Heart right ventricle (tissue), 16 donors: ENCODE results near the gene PCSK5. TPM values are rescaled to one million over a fixed set of nuclear protein-coding genes. Genes with fewer than 3 reads are reported as not detected.

ENCODE experiments used
- ATAC-seq, 8 donors: fragments of 200-7000 bp; cut with Tn5 transposase; one replicate each; pipeline ENCODE4 v1.9.1; 2020; ENCODE audit warnings: mild to moderate bottlenecking in 8 of 8, moderate library complexity in 8 of 8, moderate number of reproducible peaks in 1 of 8
- DNase-seq, 2 donors: peaks; one replicate each; pipeline ENCODE4 v3.0.0-alpha.2; 2020
- H3K27ac ChIP-seq, 10 donors: fragments of 200-600 bp; sonication (generic) in 2 of 10; one replicate each; pipeline versions ENCODE4 v1.5.0 to v1.8.0; 2020 to 2022; ENCODE audit warnings: mild to moderate bottlenecking in 3 of 10
- H3K27me3 ChIP-seq, 7 donors: fragments of 200-600 bp; one replicate each; pipeline ENCODE4 v1.8.0; 2021 to 2022; ENCODE audit warnings: mild to moderate bottlenecking in 2 of 7
- H3K36me3 ChIP-seq, 9 donors: fragments of 200-600 bp; sonication (generic) in 1 of 9; one replicate each; pipeline versions ENCODE4 v1.5.0 to v1.8.0; 2020 to 2022; ENCODE audit warnings: mild to moderate bottlenecking in 2 of 9
- H3K4me1 ChIP-seq, 9 donors: fragments of 200-600 bp; sonication (generic) in 1 of 9; one replicate each; pipeline versions ENCODE4 v1.5.0 to v1.8.0; 2020 to 2022; ENCODE audit warnings: mild to moderate bottlenecking in 4 of 9
- H3K4me3 ChIP-seq, 10 donors: fragments of 200-600 bp; sonication (generic) in 2 of 10; one replicate each; pipeline versions ENCODE4 v1.5.0 to v1.8.0; 2020 to 2022; ENCODE audit warnings: mild to moderate bottlenecking in 7 of 10, moderate library complexity in 2 of 10
- H3K9me3 ChIP-seq, 11 donors: fragments of 200-600 bp in 10 of 11; sonication (generic) in 2 of 11; one replicate each; pipeline versions ENCODE4 v1.5.0 to v1.8.0; 2013 to 2022; ENCODE audit warnings: mild to moderate bottlenecking in 2 of 11, control low read depth in 1 of 11, moderate library complexity in 1 of 11
- CTCF ChIP-seq, 9 donors: fragments of 200-600 bp; sonication (generic) in 2 of 9; IDR thresholded peaks; one replicate each; pipeline versions ENCODE4 v1.5.0 to v1.8.0; 2021 to 2022; ENCODE audit warnings: antibody characterized with exemption in 9 of 9, mild to moderate bottlenecking in 5 of 9, moderate library complexity in 1 of 9
- WGBS, 2 donors: extraction: QIAGEN DNeasy Blood & Tissue Kit; methylation state at CpG; one replicate each; pipeline ENCODE4 v1.1.7; 2013; ENCODE audit warnings: inconsistent platforms in 1 of 2; 5-methylcytosine and 5-hydroxymethylcytosine counted together
- intact Hi-C, 10 donors: fragments of 100-400 bp; cut with DNase I; formaldehyde crosslinking; loops; one replicate each; pipeline versions ENCODE4 v1.11.1 to v1.14.2; 2022
- polyA plus RNA-seq, 2 donors: library from polyadenylated mRNA; stranded (reverse); fragments of 200-250 nt; gene quantifications; one replicate each; pipeline ENCODE4 v1.2.3, GENCODE V29; 2013
- total RNA-seq, 10 donors: library from RNA; stranded (reverse); fragmentation: NEBNext Ultra II Directional in 3 of 10; extraction: Animal tissue kit (Norgen Biotek cat#: 25700) in 3 of 10; gene quantifications; one replicate each; pipeline versions ENCODE4 v1.2.1 to v1.2.4, GENCODE V29; 2021 to 2023
- donor health status: Arrhythmogenic right ventricular cardiomyopathy.
- donor health status: ischemic (EF 13 %, LVEDD 7.1; RV severe dilation, severe dysfunction).
- donor health status: healthy with polysubstance abuse.
- donor health status: DM: no; HTN: yes; CAD: no.
- donor health status: DM: no; HTN: no; CAD: no.
- donor health status: ischemic (EF 25% LVEDD 6.9; RV normal size, moderate dysfunction).
- donor health status: ischemic (EF 25% LVEDD 5.7; RV mildly dilated, moderate dysfunction).
- donor health status: healthy.
- donor health status: DM: yes; HTN: yes; CAD: no.
- donor health status: Ischemic cardiomyopathy.
- donor health status: ischemic (EF 35%, LVEDD 5.7; RV mildly dilated, moderate dysfunction).
- donor health status: nonischemic (EF 11% LVEDD 7.7; RV severe dilation, severe dysfunction).
- donor health status: DM: yes; HTN: yes; CAD: no.
- donor health status: PGD.
- donor health status: ischemic (EF 29% LVEDD 5.4; RV normal size, mild dysfunction).
- donor health status: nonischemic (EF 23%, LVEDD 6.1; RV moderate dilation, normal function).

The PCSK5 gene
- total and polyA plus RNA-seq, 12 donors = 1.8 to 8.3 (median 5.7) TPM

- no peaks in the 10 kb centered on the region for H3K27me3 ChIP-seq
- no peaks in the 10 kb centered on the region for H3K36me3 ChIP-seq
- intact Hi-C loops = no loop called here
- no peak overlapping the region for H3K4me3 ChIP-seq
- no peaks in the 10 kb centered on the region for H3K4me1 ChIP-seq
- ATAC-seq (no peak), DNase-seq (no peak)
- H3K9me3 ChIP-seq = peaks cover 0 to 4% (median 0%) of the 10 kb centered on the region in 11 donors
- H3K27ac ChIP-seq = no peak overlapping the region
- WGBS, 2 donors = 82 to 89% methylated on average over 1 of the region's 1 CpG
- no peak for TF ChIP-seq CTCF (IDR thresholded peaks at IDR 0.05)
Measured at GRCh38 chr9:76336027-76336426, 445.6 kb downstream of the PCSK5 start.

GRCh38 chr9:76338418-76338817 lies 447.9 kb downstream of the PCSK5 start:
- TF ChIP-seq CTCF (IDR thresholded peaks at IDR 0.05) = no peak
- no peak for ATAC-seq
- intact Hi-C loops = no loop called here
- no peak for DNase-seq
- Histone ChIP-seq H3K4me3 (no peak overlapping the region), H3K36me3 (no peaks in the 10 kb centered on the region), H3K9me3 (no peaks in the 10 kb centered on the region), H3K4me1 (no peaks in the 10 kb centered on the region), H3K27me3 (no peaks in the 10 kb centered on the region), H3K27ac (no peak overlapping the region)
- 68 to 71% methylated on average over 6 of the region's 6 CpGs for WGBS, 2 donors

- WGBS, 2 donors = 92 to 94% methylated on average over 1 of the region's 1 CpG
- Histone ChIP-seq H3K9me3 (no peaks in the 10 kb centered on the region), H3K4me3 (no peak overlapping the region), H3K27me3 (no peaks in the 10 kb centered on the region), H3K27ac (no peak overlapping the region), H3K4me1 (no peaks in the 10 kb centered on the region), H3K36me3 (no peaks in the 10 kb centered on the region)
- no peak for TF ChIP-seq CTCF (IDR thresholded peaks at IDR 0.05)
- DNase-seq (no peak), ATAC-seq (no peak)
- intact Hi-C loops = no loop called here
Measured at GRCh38 chr9:76341616-76342015, 451.1 kb downstream of the PCSK5 start.

GRCh38 chr9:76342201-76342600 lies 451.7 kb downstream of the PCSK5 start:
- Histone ChIP-seq H3K27ac (no peak overlapping the region), H3K4me3 (no peak overlapping the region), H3K36me3 (no peaks in the 10 kb centered on the region), H3K4me1 (no peaks in the 10 kb centered on the region), H3K27me3 (no peaks in the 10 kb centered on the region), H3K9me3 (no peaks in the 10 kb centered on the region)
- WGBS, 2 donors = 62 to 63% methylated on average over 1 of the region's 1 CpG
- DNase-seq (no peak), ATAC-seq (no peak)
- no peak for TF ChIP-seq CTCF (IDR thresholded peaks at IDR 0.05)
- intact Hi-C loops = no loop called here

GRCh38 chr9:76342858-76343257 lies 452.4 kb downstream of the PCSK5 start:
- no peak for ATAC-seq
- 90 to 98% methylated on average over 2 of the region's 2 CpGs for whole genome bisulfite sequencing, 2 donors
- Histone ChIP-seq H3K36me3 (no peaks in the 10 kb centered on the region), H3K4me3 (no peak overlapping the region), H3K4me1 (no peaks in the 10 kb centered on the region), H3K27me3 (no peaks in the 10 kb centered on the region), H3K9me3 (no peaks in the 10 kb centered on the region), H3K27ac (no peak overlapping the region)
- no peak for TF ChIP-seq CTCF (IDR thresholded peaks at IDR 0.05)
- intact Hi-C loops = no loop called here
- DNase-seq = no peak
